ENCODE data around the gene GGT7. TPM values are rescaled to one million over a fixed set of nuclear protein-coding genes. Genes with fewer than 3 reads are reported as not detected.

GGT7 gene
- total RNA-seq, 1 experiment from 2014 or later: 6.5 TPM

- BruUV-seq (replicated peaks): no TSS peak
- ChIA-PET POLR2A (ENCODE audit: unreplicated experiment) (interaction anchor here (0.7 kb wide), 1 partner anchor 372 kb away, joined by 3 read pairs; no protein-coding TSS in a partner anchor), CTCF (interaction anchor here (0.6 kb wide), 1 partner anchor 59 kb away, joined by 3 read pairs; no protein-coding TSS in a partner anchor)
- Histone ChIP-seq H2AFZ (no peak overlapping the region), H3K9me3 (ENCODE audit: insufficient read depth, low read depth) (no peaks in the 10 kb centered on the region), H3K4me2 (no peak overlapping the region), H3K79me2 (ENCODE audit: low read depth) (no peaks in the 10 kb centered on the region), H4K20me1 (ENCODE audit: insufficient read depth) (no peaks in the 10 kb centered on the region), H3K36me3 (ENCODE audit: low read depth) (no peaks in the 10 kb centered on the region), H3F3A (ENCODE audit: insufficient read depth, low read depth) (no peaks in the 10 kb centered on the region), H3K27ac (no peak overlapping the region), H3K9me2 (ENCODE audit: insufficient read depth) (no peaks in the 10 kb centered on the region), H3K4me1 (replicated peaks; ENCODE audit: insufficient read depth) (no peaks in the 10 kb centered on the region), H3K27me3 (ENCODE audit: insufficient read depth, low read depth) (no peaks in the 10 kb centered on the region), H3K4me3 (no peak overlapping the region)
- DNase-seq: no peak
- intact Hi-C loops (cut with micrococcal nuclease; ENCODE audit: unreplicated experiment): no loop called here
- no peak for TF ChIP-seq EZH2 (IDR thresholded peaks at IDR 0.05; ENCODE audit: low read depth)
- no peak for TF ChIP-seq CTCF (conservative IDR thresholded peaks at IDR 0.05)
These were observed 29.2 kb downstream of the GGT7 start for GRCh38 chr20:34843421-34843820.

GRCh38 chr20:34842143-34842542, 30.5 kb downstream of the GGT7 start:
- ChIA-PET POLR2A (ENCODE audit: unreplicated experiment) (no interaction called here), CTCF (no interaction called here)
- H2AFZ ChIP-seq: no peak overlapping the region

GRCh38 chr20:34834459-34834893, 38.2 kb downstream of the GGT7 start:
- no peaks in the 10 kb centered on the region for H3K79me2 ChIP-seq (ENCODE audit: low read depth)
- H3K36me3 ChIP-seq (ENCODE audit: low read depth): no peaks in the 10 kb centered on the region
- BruUV-seq (replicated peaks): no TSS peak
- peak overlapping the region; percentile 65 for H3K4me2 ChIP-seq
- no peaks in the 10 kb centered on the region for H3K9me2 ChIP-seq (ENCODE audit: insufficient read depth)
- CTCF ChIA-PET: interaction anchor here (0.7 kb wide), 1 partner anchor 453 kb away, joined by 3 read pairs; no protein-coding TSS in a partner anchor
- TF ChIP-seq CTCF (conservative IDR thresholded peaks at IDR 0.05): peak; percentile 72
- TF ChIP-seq EZH2 (IDR thresholded peaks at IDR 0.05; ENCODE audit: low read depth): no peak
- no peak overlapping the region for H3K27ac ChIP-seq
- intact Hi-C loops (cut with micrococcal nuclease; ENCODE audit: unreplicated experiment): loop anchor here (1.0 to 10.0 kb wide), 6 partner anchors 38 to 620 kb away; partner anchors contain the start of genes CEP250, GGT7, GSS and MYH7B
- H3K4me3 ChIP-seq: no peak overlapping the region
- H3F3A ChIP-seq (ENCODE audit: insufficient read depth, low read depth): peaks cover 2% of the 10 kb centered on the region; the same call in 1 of the 2 replicates
- no peaks in the 10 kb centered on the region for H3K9me3 ChIP-seq (ENCODE audit: insufficient read depth, low read depth)
- H2AFZ ChIP-seq: no peak overlapping the region
- no peaks in the 10 kb centered on the region for H3K27me3 ChIP-seq (ENCODE audit: insufficient read depth, low read depth)
- no peaks in the 10 kb centered on the region for H3K4me1 ChIP-seq (replicated peaks; ENCODE audit: insufficient read depth)
- POLR2A ChIA-PET (ENCODE audit: unreplicated experiment): interaction anchor here (0.6 to 0.7 kb wide), 3 partner anchors 183 to 630 kb away, joined by 5 to 6 read pairs (median 6); no protein-coding TSS in a partner anchor
- H4K20me1 ChIP-seq (ENCODE audit: insufficient read depth): no peaks in the 10 kb centered on the region
- peak; percentile 10 to 52 for DNase-seq

More at GRCh38 chr20:34842143-34842542, 30.5 kb downstream of the GGT7 start:
- Histone ChIP-seq H3K4me1 (replicated peaks; ENCODE audit: insufficient read depth) (no peaks in the 10 kb centered on the region), H3K4me2 (no peak overlapping the region), H4K20me1 (ENCODE audit: insufficient read depth) (no peaks in the 10 kb centered on the region), H3K79me2 (ENCODE audit: low read depth) (no peaks in the 10 kb centered on the region), H3F3A (ENCODE audit: insufficient read depth, low read depth) (no peaks in the 10 kb centered on the region), H3K9me2 (ENCODE audit: insufficient read depth) (no peaks in the 10 kb centered on the region), H3K9me3 (ENCODE audit: insufficient read depth, low read depth) (no peaks in the 10 kb centered on the region), H3K36me3 (ENCODE audit: low read depth) (no peaks in the 10 kb centered on the region), H3K4me3 (no peak overlapping the region), H3K27me3 (ENCODE audit: insufficient read depth, low read depth) (no peaks in the 10 kb centered on the region), H3K27ac (no peak overlapping the region)
- no peak for DNase-seq
- TF ChIP-seq EZH2 (IDR thresholded peaks at IDR 0.05; ENCODE audit: low read depth) (no peak), CTCF (conservative IDR thresholded peaks at IDR 0.05) (no peak)
- intact Hi-C loops (cut with micrococcal nuclease; ENCODE audit: unreplicated experiment): no loop called here
- BruUV-seq (replicated peaks): no TSS peak
